ENCODE data around the gene HID1. TPM values are rescaled to one million over a fixed set of nuclear protein-coding genes. Genes with fewer than 3 reads are reported as not detected.

The HID1 gene
- total RNA-seq, 5 donors from 2014 or later (not counting 1 experiment from before 2014, with no cell fraction given), result 12.7 to 21.0 (median 14.5) TPM

DNA sequence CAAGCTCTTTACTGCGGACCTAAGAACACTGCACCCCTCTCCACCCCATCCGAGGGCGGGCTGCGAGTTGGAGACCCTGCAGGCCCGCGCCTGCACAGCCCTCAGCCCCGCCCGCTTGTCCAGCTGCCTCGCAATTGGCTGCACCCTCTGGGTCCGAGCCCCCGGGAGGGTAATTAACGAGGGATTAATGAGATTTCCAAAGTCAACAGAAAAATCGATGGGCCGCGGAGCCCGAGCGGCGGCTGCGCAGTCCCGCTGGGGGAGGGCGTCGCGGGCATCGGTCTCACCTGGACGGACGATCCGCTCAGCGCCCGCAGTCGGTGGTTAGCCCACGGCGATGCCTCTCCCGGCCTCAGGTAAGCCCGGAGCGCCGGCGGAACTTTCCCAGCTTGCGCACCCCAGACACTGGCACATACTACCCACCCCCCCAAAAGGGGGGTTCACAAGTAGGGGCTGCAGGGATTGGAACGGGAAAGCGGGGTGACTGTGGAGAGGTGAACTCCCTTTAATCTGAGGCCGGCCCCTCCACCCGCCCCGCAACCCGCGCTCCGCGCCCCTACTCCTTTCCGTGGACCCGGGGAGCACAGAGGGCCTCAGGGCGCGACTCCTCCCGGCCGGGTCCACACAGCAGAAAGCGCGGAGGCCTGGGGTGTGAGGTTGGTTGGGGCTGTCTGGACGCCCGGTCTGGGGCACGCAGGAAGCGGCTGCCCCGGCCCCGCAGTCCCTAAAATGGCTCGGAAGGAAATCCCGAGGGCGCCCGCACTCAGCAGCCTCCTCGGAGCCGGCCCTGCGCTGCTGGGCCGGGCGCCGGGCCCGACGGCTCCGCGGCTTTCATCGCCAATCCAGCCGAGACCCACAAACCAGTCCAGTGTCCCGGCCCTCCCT, 36.7 kb downstream of the HID1 start, which contains the start of gene OTOP3:
OTOP3 (plus strand) TSS at position 314 of the 885 bp plus-strand sequence; CDS start at position 338, 24 bp downstream.
- peaks cover 43 to 77% of the 10 kb centered on the region in 2 donors for H3K27me3 Mint-ChIP-seq
- H3K36me3 Mint-ChIP-seq, result no peaks in the 10 kb centered on the region
- H3K4me3 Mint-ChIP-seq, result no peak within 1 kb of the TSS
- H3K4me1 Mint-ChIP-seq, result peaks cover 0 to 8% (median 0%) of the 10 kb centered on the region in 3 donors
- no peaks in the 10 kb centered on the region for H3K9me3 Mint-ChIP-seq
- ATAC-seq (replicated peaks in 1 of 4) (peak in 1 of 4 experiments; percentile 19), DNase-seq (no peak)
- H3K27me3 ChIP-seq (replicated peaks in 1 of 2; ENCODE audit: control insufficient read depth in 2 of 2, extremely low read depth in 1 of 2, insufficient read depth in 2 of 2, low read length in 1 of 2), result peaks cover 9 to 86% of the 10 kb centered on the region in 2 experiments
- WGBS (ENCODE audit: insufficient coverage), result 13% methylated on average over 53 of the region's 78 CpGs
- H3K4me1 ChIP-seq (ENCODE audit: control insufficient read depth in 1 of 2, extremely low read depth in 1 of 2, insufficient read depth in 2 of 2, low read length in 2 of 2), result peaks cover 0 to 4% of the 10 kb centered on the region in 2 experiments
- no peak within 1 kb of the TSS for H3K27ac Mint-ChIP-seq
- ChIA-PET CTCF (no interaction called here), POLR2A (no interaction called here)
- no peak within 1 kb of the TSS for H3K4me3 ChIP-seq (ENCODE audit: control insufficient read depth in 1 of 2, extremely low read depth in 1 of 2, low read length in 1 of 2)
- H3K27ac ChIP-seq (ENCODE audit: low read length), result no peak within 1 kb of the TSS
- H3K9me3 ChIP-seq, result no peaks in the 10 kb centered on the region
- no peaks in the 10 kb centered on the region for H3K36me3 ChIP-seq (ENCODE audit: control insufficient read depth in 2 of 2, extremely low read depth in 1 of 2, insufficient read depth in 1 of 2, low read length in 1 of 2)

DNA sequence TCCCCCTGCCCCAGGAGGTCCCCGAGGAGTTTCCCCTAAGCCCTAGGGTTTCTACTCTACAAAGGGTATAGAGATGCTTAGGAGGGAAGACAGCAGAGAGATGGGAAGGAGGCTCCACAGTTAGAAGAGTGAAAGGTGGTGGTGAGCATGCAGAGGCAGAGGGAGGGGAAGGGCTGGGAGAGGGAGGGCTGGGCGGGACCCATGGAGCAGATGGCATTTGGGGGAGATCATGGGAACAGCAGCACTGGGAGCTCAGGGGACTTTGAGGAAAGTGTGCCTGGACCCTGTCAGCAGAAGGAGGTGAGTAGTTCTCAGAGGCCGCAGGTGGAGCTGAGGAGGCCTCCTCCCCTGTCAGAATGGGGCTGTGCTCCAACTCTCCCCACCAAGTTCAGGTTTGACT, 37.5 kb downstream of the HID1 start:
- no peak overlapping the region for H3K4me3 ChIP-seq (ENCODE audit: control insufficient read depth in 1 of 2, extremely low read depth in 1 of 2, low read length in 1 of 2)
- no peak overlapping the region for H3K4me3 Mint-ChIP-seq
- H3K9me3 ChIP-seq, result no peaks in the 10 kb centered on the region
- peaks cover 48 to 83% of the 10 kb centered on the region in 2 donors for H3K27me3 Mint-ChIP-seq
- peaks cover 0 to 4% of the 10 kb centered on the region in 2 experiments for H3K4me1 ChIP-seq (ENCODE audit: control insufficient read depth in 1 of 2, extremely low read depth in 1 of 2, insufficient read depth in 2 of 2, low read length in 2 of 2)
- H3K4me1 Mint-ChIP-seq, result peaks cover 0 to 8% (median 0%) of the 10 kb centered on the region in 3 donors
- ATAC-seq (replicated peaks in 1 of 4) (no peak), DNase-seq (no peak)
- no peaks in the 10 kb centered on the region for H3K36me3 ChIP-seq (ENCODE audit: control insufficient read depth in 2 of 2, extremely low read depth in 1 of 2, insufficient read depth in 1 of 2, low read length in 1 of 2)
- H3K27ac Mint-ChIP-seq, result no peak overlapping the region
- no peaks in the 10 kb centered on the region for H3K9me3 Mint-ChIP-seq
- CTCF ChIA-PET, result interaction anchor here in 1 of 2 donors (1.4 kb wide), 1 partner anchor 12 kb away, joined by 4 read pairs; the partner anchor contains the start of genes OTOP2 and USH1G
- H3K27ac ChIP-seq (ENCODE audit: low read length), result no peak overlapping the region
- H3K36me3 Mint-ChIP-seq, result no peaks in the 10 kb centered on the region
- WGBS (ENCODE audit: insufficient coverage), result no CpG with 5 or more reads among the region's 3 CpGs
- POLR2A ChIA-PET, result no interaction called here
- H3K27me3 ChIP-seq (replicated peaks in 1 of 2; ENCODE audit: control insufficient read depth in 2 of 2, extremely low read depth in 1 of 2, insufficient read depth in 2 of 2, low read length in 1 of 2), result peaks cover 7 to 89% of the 10 kb centered on the region in 2 experiments

DNA sequence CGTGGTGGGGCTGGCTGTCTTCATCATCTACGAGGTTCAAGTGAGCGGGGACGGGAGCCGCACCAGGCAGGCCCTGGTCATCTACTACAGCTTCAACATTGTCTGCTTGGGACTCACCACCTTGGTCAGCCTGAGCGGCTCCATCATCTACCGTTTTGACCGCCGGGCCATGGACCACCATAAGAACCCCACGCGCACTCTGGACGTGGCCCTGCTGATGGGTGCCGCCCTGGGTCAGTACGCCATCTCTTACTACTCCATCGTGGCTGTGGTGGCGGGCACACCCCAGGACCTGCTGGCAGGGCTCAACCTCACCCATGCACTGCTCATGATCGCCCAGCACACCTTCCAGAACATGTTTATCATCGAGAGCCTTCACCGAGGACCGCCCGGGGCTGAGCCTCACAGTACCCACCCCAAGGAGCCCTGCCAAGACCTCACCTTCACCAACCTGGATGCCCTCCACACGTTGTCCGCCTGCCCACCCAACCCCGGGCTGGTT, 42.0 kb downstream of the HID1 start:
- 90% methylated on average over 18 of the region's 24 CpGs for WGBS (ENCODE audit: insufficient coverage)

DNA sequence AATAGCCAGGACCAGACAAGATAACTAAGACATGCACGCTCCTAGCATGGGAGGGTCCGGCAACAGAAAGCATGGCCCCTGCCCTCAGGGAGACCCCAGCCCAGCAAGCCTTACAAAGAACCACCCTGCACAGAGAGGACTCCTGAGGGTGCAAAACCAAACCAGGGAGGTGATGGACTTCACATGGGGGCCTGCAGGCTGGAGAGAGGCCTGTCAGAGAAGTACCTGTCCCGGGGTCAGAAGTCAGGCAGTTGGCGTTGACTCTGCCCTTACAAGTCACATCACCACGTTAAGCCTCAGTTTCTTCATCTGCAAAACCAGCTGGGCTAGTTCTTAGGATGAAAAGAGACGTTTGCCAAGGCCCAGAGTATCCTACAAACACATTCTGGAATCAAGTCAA, 43.8 kb downstream of the HID1 start:
- no peak overlapping the region for H3K4me3 ChIP-seq (ENCODE audit: control insufficient read depth in 1 of 2, extremely low read depth in 1 of 2, low read length in 1 of 2)
- DNase-seq (no peak), ATAC-seq (replicated peaks in 1 of 4) (no peak)
- CTCF ChIA-PET, result no interaction called here
- POLR2A ChIA-PET, result no interaction called here
- peaks cover 9 to 82% of the 10 kb centered on the region in 2 experiments for H3K27me3 ChIP-seq (replicated peaks in 1 of 2; ENCODE audit: control insufficient read depth in 2 of 2, extremely low read depth in 1 of 2, insufficient read depth in 2 of 2, low read length in 1 of 2)
- Mint-ChIP-seq H3K4me3 (no peak overlapping the region), H3K27me3 (peaks cover 51 to 86% of the 10 kb centered on the region in 2 donors), H3K27ac (no peak overlapping the region), H3K9me3 (no peaks in the 10 kb centered on the region), H3K4me1 (peaks cover 6 to 10% (median 8%) of the 10 kb centered on the region in 3 donors), H3K36me3 (no peaks in the 10 kb centered on the region)
- H3K36me3 ChIP-seq (ENCODE audit: control insufficient read depth in 2 of 2, extremely low read depth in 1 of 2, insufficient read depth in 1 of 2, low read length in 1 of 2), result no peaks in the 10 kb centered on the region
- no peaks in the 10 kb centered on the region for H3K9me3 ChIP-seq
- 78% methylated on average over 6 of the region's 6 CpGs for WGBS (ENCODE audit: insufficient coverage)
- H3K4me1 ChIP-seq (ENCODE audit: control insufficient read depth in 1 of 2, extremely low read depth in 1 of 2, insufficient read depth in 2 of 2, low read length in 2 of 2), result peaks cover 0 to 11% of the 10 kb centered on the region in 2 experiments
- H3K27ac ChIP-seq (ENCODE audit: low read length), result no peak overlapping the region

More for the DNA sequence above, 42.0 kb downstream of the HID1 start:
- Histone ChIP-seq H3K4me1 (ENCODE audit: control insufficient read depth in 1 of 2, extremely low read depth in 1 of 2, insufficient read depth in 2 of 2, low read length in 2 of 2) (no peaks in the 10 kb centered on the region), H3K27ac (ENCODE audit: low read length) (no peak overlapping the region), H3K27me3 (replicated peaks in 1 of 2; ENCODE audit: control insufficient read depth in 2 of 2, extremely low read depth in 1 of 2, insufficient read depth in 2 of 2, low read length in 1 of 2) (peaks cover 7 to 79% of the 10 kb centered on the region in 2 experiments), H3K9me3 (no peaks in the 10 kb centered on the region), H3K36me3 (ENCODE audit: control insufficient read depth in 2 of 2, extremely low read depth in 1 of 2, insufficient read depth in 1 of 2, low read length in 1 of 2) (no peaks in the 10 kb centered on the region), H3K4me3 (ENCODE audit: control insufficient read depth in 1 of 2, extremely low read depth in 1 of 2, low read length in 1 of 2) (no peak overlapping the region)
- Mint-ChIP-seq H3K27ac (no peak overlapping the region), H3K4me1 (peaks cover 0 to under 1% (median 0%) of the 10 kb centered on the region in 3 donors), H3K36me3 (no peaks in the 10 kb centered on the region), H3K4me3 (no peak overlapping the region), H3K27me3 (peaks cover 43 to 86% of the 10 kb centered on the region in 2 donors), H3K9me3 (no peaks in the 10 kb centered on the region)
- ATAC-seq (replicated peaks in 1 of 4) (no peak), DNase-seq (no peak)
- POLR2A ChIA-PET, result no interaction called here
- CTCF ChIA-PET, result no interaction called here

DNA sequence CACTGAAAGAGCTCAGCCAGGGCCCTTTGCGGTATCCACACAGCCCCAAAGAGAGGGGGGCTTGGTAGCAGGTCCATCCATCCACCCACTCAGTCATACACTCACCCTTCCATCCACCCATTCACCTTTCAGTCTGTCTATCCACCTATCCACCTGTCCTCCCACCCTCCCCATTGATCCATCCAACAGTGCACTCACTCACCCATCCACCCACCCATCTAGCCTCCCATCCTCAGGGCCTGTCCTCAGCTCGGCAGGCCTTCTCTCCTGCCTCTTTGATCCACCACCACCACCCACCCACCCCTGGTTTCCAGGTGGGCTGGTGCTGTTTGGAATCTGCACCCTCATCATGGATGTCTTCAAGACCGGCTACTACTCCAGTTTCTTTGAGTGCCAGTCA, 47.3 kb downstream of the HID1 start:
- Mint-ChIP-seq H3K4me1 (peaks cover 12 to 18% (median 14%) of the 10 kb centered on the region in 3 donors), H3K27me3 (peaks cover 51 to 74% of the 10 kb centered on the region in 2 donors), H3K9me3 (no peaks in the 10 kb centered on the region), H3K4me3 (peak overlapping the region in 1 of 3 donors; percentile 37), H3K27ac (no peak overlapping the region), H3K36me3 (no peaks in the 10 kb centered on the region)
- ChIA-PET CTCF (interaction anchor here (0.5 to 1.3 kb wide), 5 partner anchors 11 to 37 kb away, joined by 3 to 5 read pairs (median 4); no protein-coding TSS in a partner anchor), POLR2A (no interaction called here)
- Histone ChIP-seq H3K4me3 (ENCODE audit: control insufficient read depth in 1 of 2, extremely low read depth in 1 of 2, low read length in 1 of 2) (no peak overlapping the region), H3K27me3 (replicated peaks in 1 of 2; ENCODE audit: control insufficient read depth in 2 of 2, extremely low read depth in 1 of 2, insufficient read depth in 2 of 2, low read length in 1 of 2) (peaks cover 11 to 85% of the 10 kb centered on the region in 2 experiments), H3K9me3 (no peaks in the 10 kb centered on the region), H3K36me3 (ENCODE audit: control insufficient read depth in 2 of 2, extremely low read depth in 1 of 2, insufficient read depth in 1 of 2, low read length in 1 of 2) (no peaks in the 10 kb centered on the region), H3K4me1 (ENCODE audit: control insufficient read depth in 1 of 2, extremely low read depth in 1 of 2, insufficient read depth in 2 of 2, low read length in 2 of 2) (peaks cover 2 to 27% of the 10 kb centered on the region in 2 experiments), H3K27ac (ENCODE audit: low read length) (no peak overlapping the region)
- 62% methylated on average over 2 of the region's 3 CpGs for WGBS (ENCODE audit: insufficient coverage)
- ATAC-seq (replicated peaks in 1 of 4) (no peak), DNase-seq (no peak)

DNA sequence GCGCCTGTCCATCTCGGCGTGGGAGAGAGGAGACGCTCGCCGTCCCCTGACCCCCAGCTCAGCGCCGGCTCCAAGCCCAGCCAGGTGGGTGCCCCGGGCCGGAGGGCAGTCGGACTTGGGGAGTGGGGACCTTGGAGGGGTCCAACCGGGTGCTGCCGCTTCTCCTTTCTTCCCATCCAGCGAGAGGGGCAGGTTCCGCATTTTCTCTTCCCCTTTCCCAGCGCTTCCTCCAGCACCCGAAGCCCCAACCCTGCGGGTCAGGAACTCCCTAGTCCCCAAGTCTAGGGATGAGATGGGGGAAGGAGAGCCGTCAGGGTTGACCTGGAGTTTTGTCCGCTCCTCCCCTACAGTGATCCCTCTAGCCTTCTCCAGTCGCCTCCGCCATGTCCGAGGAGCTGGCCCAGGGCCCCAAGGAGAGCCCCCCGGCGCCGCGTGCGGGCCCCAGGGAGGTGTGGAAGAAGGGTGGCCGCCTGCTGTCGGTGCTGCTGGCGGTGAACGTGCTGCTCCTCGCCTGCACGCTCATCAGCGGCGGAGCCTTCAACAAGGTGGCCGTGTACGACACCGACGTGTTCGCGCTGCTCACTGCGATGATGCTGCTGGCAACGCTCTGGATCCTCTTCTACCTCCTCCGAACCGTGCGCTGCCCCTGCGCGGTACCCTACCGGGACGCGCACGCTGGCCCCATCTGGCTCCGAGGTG, 48.2 kb downstream of the HID1 start, which contains the start of gene OTOP2:
OTOP2 (plus strand) TSS at position 24 of the 699 bp plus-strand sequence; CDS start at position 384, 360 bp downstream.
- peaks cover 2 to 31% of the 10 kb centered on the region in 2 experiments for H3K4me1 ChIP-seq (ENCODE audit: control insufficient read depth in 1 of 2, extremely low read depth in 1 of 2, insufficient read depth in 2 of 2, low read length in 2 of 2)
- CTCF ChIA-PET, result interaction anchor here in 1 of 2 donors (0.6 to 1.2 kb wide), 4 partner anchors 10 to 279 kb away, joined by 4 to 7 read pairs (median 4); no protein-coding TSS in a partner anchor
- H3K9me3 Mint-ChIP-seq, result no peaks in the 10 kb centered on the region
- H3K4me3 ChIP-seq (ENCODE audit: control insufficient read depth in 1 of 2, extremely low read depth in 1 of 2, low read length in 1 of 2), result peak within 1 kb of the TSS; percentile 33 to 35
- ATAC-seq (replicated peaks in 1 of 4) (peak in 3 of 4 experiments; percentile 14 to 38 (median 17)), DNase-seq (peak in 4 of 35 experiments; percentile 13 to 29 (median 16))
- H3K4me1 Mint-ChIP-seq, result peaks cover 12 to 18% (median 14%) of the 10 kb centered on the region in 3 donors
- H3K9me3 ChIP-seq, result no peaks in the 10 kb centered on the region
- WGBS (ENCODE audit: insufficient coverage), result 6% methylated on average over 34 of the region's 54 CpGs
- no peak within 1 kb of the TSS for H3K27ac ChIP-seq (ENCODE audit: low read length)
- peak within 1 kb of the TSS; percentile 39 to 71 (median 47) for H3K4me3 Mint-ChIP-seq
- H3K27me3 Mint-ChIP-seq, result peaks cover 49 to 72% of the 10 kb centered on the region in 2 donors
- H3K36me3 Mint-ChIP-seq, result no peaks in the 10 kb centered on the region
- POLR2A ChIA-PET, result interaction anchor here in 1 of 2 donors (0.6 kb wide), 1 partner anchor 60 kb away, joined by 3 read pairs; no protein-coding TSS in a partner anchor
- H3K36me3 ChIP-seq (ENCODE audit: control insufficient read depth in 2 of 2, extremely low read depth in 1 of 2, insufficient read depth in 1 of 2, low read length in 1 of 2), result no peaks in the 10 kb centered on the region
- H3K27me3 ChIP-seq (replicated peaks in 1 of 2; ENCODE audit: control insufficient read depth in 2 of 2, extremely low read depth in 1 of 2, insufficient read depth in 2 of 2, low read length in 1 of 2), result peaks cover 11 to 90% of the 10 kb centered on the region in 2 experiments
- H3K27ac Mint-ChIP-seq, result no peak within 1 kb of the TSS
